K562 (cell line): ENCODE measurements around the gene TEKT2. TPM values are rescaled to one million over a fixed set of nuclear protein-coding genes. Genes with fewer than 3 reads are reported as not detected.

Source experiments
- ATF6 ChIP-seq: sonication (generic); formaldehyde crosslinking; IDR thresholded peaks from 2 replicates; pipeline ENCODE4 v1.4.0; 2020; ENCODE audit warnings: mild to moderate bottlenecking, missing genetic modification reagents
- BHLHE40 ChIP-seq: IDR thresholded peaks from 2 replicates; pipeline ENCODE4 v1.6.1; 2011; ENCODE audit warnings: low read length, improper control_type of control experiment
- FIP1L1 ChIP-seq: fragments of 200-400 bp; formaldehyde crosslinking; IDR thresholded peaks from 2 replicates; pipeline ENCODE4 v1.6.1; 2018; ENCODE audit warnings: mild to moderate bottlenecking, low read depth, low read length; ENCODE audit not compliant: poor library complexity, severe bottlenecking
- FOSL1 ChIP-seq: fragments of 200-800 bp; sonication (Bioruptor generic); conservative IDR thresholded peaks from 2 replicates; pipeline ENCODE4 v1.6.1; 2016; ENCODE audit warnings: missing genetic modification characterization, missing compliant biosample characterization
- JUND ChIP-seq, 2 experiments: IDR thresholded peaks; 2 replicates in 1 of 2; 3 replicates in 1 of 2; pipeline ENCODE4 v1.6.1; 2011; ENCODE audit warnings: borderline replicate concordance in 2 of 2, low read depth in 2 of 2, low read length in 2 of 2, improper control_type of control experiment in 1 of 2, missing biosample characterization in 1 of 2, missing genetic modification characterization in 1 of 2, missing genetic modification reagents in 1 of 2
- MCM2 ChIP-seq: fragments of 450-650 bp; IDR thresholded peaks from 2 replicates; pipeline ENCODE4 v1.6.1; 2017; ENCODE audit warnings: low read depth, mild to moderate bottlenecking
- NEUROD1 ChIP-seq: fragments of 150-350 bp; IDR thresholded peaks from 2 replicates; pipeline ENCODE4 v1.6.1; 2014; ENCODE audit warnings: borderline replicate concordance, low read length, low read depth; ENCODE audit not compliant: partially characterized antibody
- RBM17 ChIP-seq: fragments of 200-400 bp; formaldehyde crosslinking; IDR thresholded peaks from 2 replicates; pipeline ENCODE4 v1.6.1; 2017; ENCODE audit warnings: low read depth, mild to moderate bottlenecking, low read length, borderline replicate concordance
- SAP30 ChIP-seq: fragments of 200-600 bp; sonication (generic); IDR thresholded peaks from 2 replicates; pipeline ENCODE4 v1.6.1; 2012; ENCODE audit warnings: borderline replicate concordance, low read depth, mild to moderate bottlenecking, moderate library complexity, low read length, control low read depth, inconsistent platforms; ENCODE audit not compliant: insufficient read depth, poor library complexity, severe bottlenecking
- SIN3A ChIP-seq, 2 experiments: fragments of 150-350 bp in 1 of 2; IDR thresholded peaks; 2 replicates each; pipeline ENCODE4 v1.6.1; 2011 to 2016; ENCODE audit warnings: borderline replicate concordance in 2 of 2, low read depth in 2 of 2, low read length in 2 of 2, mild to moderate bottlenecking in 2 of 2, moderate library complexity in 2 of 2; ENCODE audit not compliant: control insufficient read depth in 1 of 2
- SRF ChIP-seq, 2 experiments: fragments of 250-450, 450-650 bp in 1 of 2; sonication (Bioruptor Pico) in 1 of 2; sonication (generic) in 1 of 2; formaldehyde crosslinking; IDR thresholded peaks; 2 replicates each; pipeline versions ENCODE4 v1.5.0 to v1.5.1; 2020 to 2022; ENCODE audit warnings: mild to moderate bottlenecking in 1 of 2, missing genetic modification reagents in 1 of 2
- SRSF7 ChIP-seq: fragments of 200-400 bp; formaldehyde crosslinking; optimal IDR thresholded peaks from 2 replicates; pipeline ENCODE3; 2017; ENCODE audit warnings: mild to moderate bottlenecking, low read depth, low read length
- TAF15 ChIP-seq: fragments of 200-400 bp; formaldehyde crosslinking; IDR thresholded peaks from 2 replicates; pipeline ENCODE4 v1.6.1; 2017; ENCODE audit warnings: mild to moderate bottlenecking, low read depth, low read length, moderate library complexity
- TCF15 ChIP-seq: fragments of 250-450 bp; sonication (Bioruptor Pico); IDR thresholded peaks from 2 replicates; pipeline ENCODE4 v1.8.0; 2022; ENCODE audit warnings: moderate library complexity, mild to moderate bottlenecking, inconsistent platforms
- TSC22D4 ChIP-seq: fragments of 450-650 bp; IDR thresholded peaks from 2 replicates; pipeline ENCODE4 v1.6.1; 2016; ENCODE audit warnings: missing genetic modification characterization, missing biosample characterization, control low read depth
- U2AF2 ChIP-seq: fragments of 200-400 bp; formaldehyde crosslinking; optimal IDR thresholded peaks from 2 replicates; pipeline ENCODE3; 2017; ENCODE audit warnings: low read depth, mild to moderate bottlenecking, low read length
- ZBTB8A ChIP-seq: fragments of 450-650 bp; IDR thresholded peaks from 2 replicates; pipeline ENCODE4 v1.6.1; 2018; ENCODE audit warnings: mild to moderate bottlenecking, moderate library complexity; ENCODE audit not compliant: partially characterized antibody
- ZC3H11A ChIP-seq: IDR thresholded peaks from 2 replicates; pipeline ENCODE4 v1.6.1; 2012; ENCODE audit warnings: low read depth, low read length, improper control_type of control experiment
- ZKSCAN1 ChIP-seq: fragments of 150-350 bp; IDR thresholded peaks from 2 replicates; pipeline ENCODE4 v1.6.1; 2016; ENCODE audit warnings: low read depth, low read length
- ZNF165 ChIP-seq: fragments of 250-450 bp; sonication (Bioruptor Pico); IDR thresholded peaks from 2 replicates; pipeline ENCODE4 v1.4.0; 2020; ENCODE audit warnings: borderline replicate concordance
- ZNF280A ChIP-seq: fragments of 450-650 bp; IDR thresholded peaks from 2 replicates; pipeline ENCODE4 v1.6.1; 2018; ENCODE audit warnings: mild to moderate bottlenecking, low read depth; ENCODE audit not compliant: partially characterized antibody
- ZNF408 ChIP-seq: fragments of 250-450 bp; sonication (Bioruptor Pico); IDR thresholded peaks from 2 replicates; pipeline ENCODE4 v1.4.0; 2020; ENCODE audit warnings: low read depth, mild to moderate bottlenecking, moderate library complexity
- ZNF695 ChIP-seq: fragments of 450-650 bp; formaldehyde crosslinking; IDR thresholded peaks from 2 replicates; pipeline ENCODE4 v1.4.0; 2020; ENCODE audit warnings: mild to moderate bottlenecking, moderate library complexity
- polyA plus RNA-seq, 8 experiments: library from polyadenylated mRNA; depleted of rRNA in 4 of 8; stranded (reverse) in 5 of 8; unstranded in 3 of 8; fragments of >200 nt; fragmentation: Nextera tagmentation in 2 of 8; fragmentation: Illumina TruSeq in 1 of 8; extraction: Ambion mirVana in 2 of 8; extraction: Trizol in 1 of 8; gene quantifications; 2 replicates each; pipeline versions ENCODE4 v1.2.1 to v1.2.3, GENCODE V29; 2011 to 2014; ENCODE audit warnings: inconsistent platforms in 1 of 8, missing spikeins in 1 of 8
- total RNA-seq, 7 experiments: library from RNA; depleted of rRNA in 6 of 7; stranded (reverse); fragments of >200 nt in 6 of 7; fragmentation: Illumina TruSeq in 2 of 7; extraction: Trizol in 2 of 7; gene quantifications; 2 replicates each; pipeline versions ENCODE4 v1.2.1 to v1.2.3, GENCODE V29; 2011 to 2021; ENCODE audit warnings: low replicate concordance in 1 of 7

The TEKT2 gene
- total and polyA plus RNA-seq, 9 of the 15 experiments (the other 6 are each of a cell fraction or from before 2014, with no cell fraction given) = 0.06 to 0.94 (median 0.30) TPM; not detected in 1

- no peak for TF ChIP-seq ZNF280A
- no peak for TF ChIP-seq ZNF408 (CRISPR knock-in tag)
- TF ChIP-seq TAF15 = no peak
- TF ChIP-seq FIP1L1 = no peak
- TF ChIP-seq ATF6 (CRISPR knock-in tag) = no peak
- TF ChIP-seq MCM2 = no peak
- no peak for TF ChIP-seq SIN3A (IDR thresholded peaks at IDR 0.05; ENCODE audit: borderline replicate concordance in 2 of 2, control insufficient read depth in 1 of 2, low read depth in 2 of 2, low read length in 2 of 2)
- no peak for TF ChIP-seq JUND (IDR thresholded peaks at IDR 0.05; ENCODE audit: borderline replicate concordance, low read depth, low read length)
- TF ChIP-seq JUND (tag; IDR thresholded peaks at IDR 0.05; ENCODE audit: borderline replicate concordance, low read depth, low read length) = no peak
- TF ChIP-seq SRSF7 = no peak
- TF ChIP-seq ZNF695 (CRISPR knock-in tag) = no peak
- no peak for TF ChIP-seq SRF (CRISPR knock-in tag; IDR thresholded peaks at IDR 0.05)
- no peak for TF ChIP-seq TSC22D4 (tag)
- no peak for TF ChIP-seq ZNF165 (CRISPR knock-in tag)
- TF ChIP-seq BHLHE40 = peak; percentile 92
- no peak for TF ChIP-seq SAP30
- no peak for TF ChIP-seq RBM17
- TF ChIP-seq ZC3H11A = no peak
- no peak for TF ChIP-seq TCF15 (CRISPR knock-in tag)
- no peak for TF ChIP-seq ZBTB8A
- no peak for TF ChIP-seq U2AF2
- no peak for TF ChIP-seq ZKSCAN1
- no peak for TF ChIP-seq NEUROD1
- no peak for TF ChIP-seq FOSL1
Observed at GRCh38 chr1:36087233-36088123, 3.6 kb downstream of the TEKT2 start (continued).
